Caco-2 (cell line): ENCODE data around the gene THSD7A. TPM values are rescaled to one million over a fixed set of nuclear protein-coding genes. Genes with fewer than 3 reads are reported as not detected.

Source experiments
- BruUV-seq: library from RNA; stranded (reverse); fragments of 400-500 nt; replicated peaks from 2 replicates; lab custom pipeline; 2021; lab: Mats Ljungman, UMichigan
- CTCF ChIA-PET: fragments of 300-600 bp; sonication (Branson Sonifier 250); formaldehyde crosslinking; loops from one replicate; lab custom pipeline; 2022; ENCODE audit warnings: antibody characterized with exemption; lab: Charles Lee
- POLR2A ChIA-PET: fragments of 300-600 bp; sonication (Branson Sonifier 250); formaldehyde crosslinking; loops from one replicate; lab custom pipeline; 2022; ENCODE audit warnings: antibody characterized with exemption; lab: Charles Lee
- DNase-seq, 2 experiments: peaks; one replicate each; pipeline versions ENCODE4 v3.0.0 to v3.0.0-alpha.2; 2020 to 2022
- H3K27me3 ChIP-seq: replicated peaks from 2 replicates; pipeline ENCODE4 v1.6.0; 2011; ENCODE audit warnings: low read length; ENCODE audit not compliant: control insufficient read depth, insufficient read depth
- H3K36me3 ChIP-seq: 2 replicates; pipeline ENCODE4 v1.5.1; 2011; ENCODE audit warnings: low read length; ENCODE audit not compliant: control insufficient read depth, insufficient read depth
- H3K4me1 ChIP-seq: fragments of 250-450 bp; sonication (Bioruptor Pico); 2 replicates; pipeline ENCODE4 v1.5.1; 2020; ENCODE audit warnings: mild to moderate bottlenecking
- H3K4me3 ChIP-seq: 2 replicates; pipeline ENCODE4 v1.5.1; 2011; ENCODE audit warnings: low read depth, mild to moderate bottlenecking, control low read depth, low read length
- H3K9me3 ChIP-seq: fragments of 250-450 bp; sonication (Bioruptor Pico); 2 replicates; pipeline ENCODE4 v1.5.1; 2020; ENCODE audit warnings: mild to moderate bottlenecking, moderate library complexity
- H3K27ac Mint-ChIP-seq: one replicate; pipeline ENCODE4 v1.8.0; 2022; ENCODE audit warnings: mixed read lengths; ENCODE audit not compliant: unreplicated experiment
- H3K27me3 Mint-ChIP-seq: one replicate; pipeline ENCODE4 v1.8.0; 2022; ENCODE audit warnings: mixed read lengths; ENCODE audit not compliant: insufficient read depth, unreplicated experiment
- H3K36me3 Mint-ChIP-seq: one replicate; pipeline ENCODE4 v1.8.0; 2022; ENCODE audit warnings: mild to moderate bottlenecking, mixed read lengths; ENCODE audit not compliant: insufficient read depth, unreplicated experiment
- H3K4me1 Mint-ChIP-seq: one replicate; pipeline ENCODE4 v1.8.0; 2022; ENCODE audit warnings: low read depth, mixed read lengths; ENCODE audit not compliant: unreplicated experiment
- H3K4me3 Mint-ChIP-seq: one replicate; pipeline ENCODE4 v1.8.0; 2022; ENCODE audit warnings: mild to moderate bottlenecking, moderate library complexity, mixed read lengths; ENCODE audit not compliant: unreplicated experiment
- H3K9me3 Mint-ChIP-seq: one replicate; pipeline ENCODE4 v1.8.0; 2022; ENCODE audit warnings: mixed read lengths; ENCODE audit not compliant: unreplicated experiment
- CTCF ChIP-seq, 2 experiments: fragments of 200-600 bp in 1 of 2; IDR thresholded peaks; 1 replicate in 1 of 2; 2 replicates in 1 of 2; pipeline versions ENCODE4 v1.5.1 to v1.8.0; 2011 to 2022; ENCODE audit warnings: antibody characterized with exemption in 1 of 2, control low read depth in 1 of 2, inconsistent platforms in 1 of 2, low read depth in 1 of 2, low read length in 1 of 2, mild to moderate bottlenecking in 1 of 2, moderate library complexity in 1 of 2; ENCODE audit not compliant: insufficient read depth in 1 of 2, severe bottlenecking in 1 of 2, unreplicated experiment in 1 of 2
- intact Hi-C: fragments of 100-400 bp; cut with micrococcal nuclease; formaldehyde crosslinking; loops from one replicate; pipeline ENCODE4 v1.10.0; 2022; ENCODE audit not compliant: unreplicated experiment
- total RNA-seq: library from RNA; stranded (reverse); gene quantifications from 2 replicates; pipeline ENCODE4 v1.2.3, GENCODE V29; 2022

Gene THSD7A
- total RNA-seq, 1 experiment from 2014 or later: 0.05 TPM

- Mint-ChIP-seq H3K4me1 (no peaks in the 10 kb centered on the region), H3K4me3 (no peak overlapping the region), H3K36me3 (no peaks in the 10 kb centered on the region), H3K27ac (no peak overlapping the region), H3K27me3 (no peaks in the 10 kb centered on the region), H3K9me3 (no peaks in the 10 kb centered on the region)
- ChIA-PET POLR2A (no interaction called here), CTCF (no interaction called here)
- no peak for TF ChIP-seq CTCF (IDR thresholded peaks at IDR 0.05; ENCODE audit: insufficient read depth in 1 of 2, low read depth in 1 of 2, low read length in 1 of 2, severe bottlenecking in 1 of 2, unreplicated experiment in 1 of 2)
- Histone ChIP-seq H3K27me3 (no peaks in the 10 kb centered on the region), H3K4me3 (no peak overlapping the region), H3K36me3 (no peaks in the 10 kb centered on the region), H3K9me3 (no peaks in the 10 kb centered on the region), H3K4me1 (no peaks in the 10 kb centered on the region)
- BruUV-seq: no TSS peak
- intact Hi-C loops: no loop called here
- DNase-seq: no peak
Observed at GRCh38 chr7:11327633-11328032, 504.4 kb downstream of the THSD7A start.
